Kasumi-1 (cell line): ENCODE measurements around the gene BCL3.
"Not testable (repeated sequence)": the region's sequence is repeated elsewhere in the genome, so short reads cannot be mapped to it uniquely, and the experiment has no call there.

Experiments
- DNase-seq, 2 experiments: peaks; one replicate each; lab custom pipeline; 2025; lab: John Stamatoyannopoulos, UW

The BCL3 gene

DNA sequence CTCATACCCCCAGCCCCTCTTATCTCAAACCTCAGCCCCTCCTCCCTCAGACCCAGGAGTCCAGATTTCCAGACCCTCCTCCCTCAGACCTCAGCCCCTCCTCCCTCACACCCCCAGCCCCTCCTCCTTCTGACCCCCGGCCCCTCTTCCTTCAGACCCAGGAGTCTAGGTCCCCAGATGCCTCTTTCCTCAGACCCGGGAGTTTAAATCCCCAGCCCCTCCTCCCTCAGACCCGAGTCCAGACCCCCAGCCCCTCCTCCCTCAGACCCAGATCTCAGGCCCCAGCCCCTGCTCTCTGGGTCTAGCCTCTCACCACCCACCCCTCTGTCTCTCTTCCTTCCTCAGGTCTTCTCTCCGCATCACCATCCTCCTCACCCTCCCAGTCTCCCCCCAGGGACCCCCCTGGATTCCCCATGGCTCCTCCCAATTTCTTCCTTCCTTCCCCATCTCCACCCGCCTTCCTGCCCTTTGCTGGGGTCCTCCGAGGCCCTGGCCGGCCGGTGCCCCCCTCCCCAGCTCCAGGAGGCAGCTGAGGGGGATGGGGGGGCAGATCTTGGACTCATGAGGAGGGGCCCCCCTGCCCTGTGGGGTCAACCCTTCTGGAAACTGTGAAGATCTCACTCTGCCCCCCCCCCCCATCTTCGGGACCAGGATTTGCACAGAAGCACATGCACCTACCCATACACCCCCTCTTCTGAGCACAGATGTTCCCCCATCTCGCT is 10.7 kb downstream of the BCL3 start:
- DNase-seq, result no peak

DNA sequence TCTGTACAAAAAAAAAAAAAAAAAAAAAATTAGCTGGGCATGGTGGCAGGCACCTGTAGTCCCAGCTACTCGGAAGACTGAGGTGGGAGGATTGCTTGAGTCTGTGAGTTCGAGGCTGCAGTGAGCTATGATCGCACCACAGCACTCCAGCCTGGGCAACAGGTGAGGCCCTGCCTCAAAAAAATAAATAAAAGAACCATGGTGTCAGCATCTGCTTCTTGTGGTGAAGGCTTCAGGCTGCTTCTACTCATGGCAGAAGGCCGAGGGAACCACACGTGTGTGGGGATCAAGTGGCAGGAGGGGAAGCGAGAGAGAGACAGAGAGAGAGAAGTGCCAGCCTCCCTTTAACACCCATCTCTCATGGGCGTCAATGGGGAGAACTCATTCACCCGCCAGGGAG is 13.5 kb downstream of the BCL3 start:
- DNase-seq, result no peak

DNA sequence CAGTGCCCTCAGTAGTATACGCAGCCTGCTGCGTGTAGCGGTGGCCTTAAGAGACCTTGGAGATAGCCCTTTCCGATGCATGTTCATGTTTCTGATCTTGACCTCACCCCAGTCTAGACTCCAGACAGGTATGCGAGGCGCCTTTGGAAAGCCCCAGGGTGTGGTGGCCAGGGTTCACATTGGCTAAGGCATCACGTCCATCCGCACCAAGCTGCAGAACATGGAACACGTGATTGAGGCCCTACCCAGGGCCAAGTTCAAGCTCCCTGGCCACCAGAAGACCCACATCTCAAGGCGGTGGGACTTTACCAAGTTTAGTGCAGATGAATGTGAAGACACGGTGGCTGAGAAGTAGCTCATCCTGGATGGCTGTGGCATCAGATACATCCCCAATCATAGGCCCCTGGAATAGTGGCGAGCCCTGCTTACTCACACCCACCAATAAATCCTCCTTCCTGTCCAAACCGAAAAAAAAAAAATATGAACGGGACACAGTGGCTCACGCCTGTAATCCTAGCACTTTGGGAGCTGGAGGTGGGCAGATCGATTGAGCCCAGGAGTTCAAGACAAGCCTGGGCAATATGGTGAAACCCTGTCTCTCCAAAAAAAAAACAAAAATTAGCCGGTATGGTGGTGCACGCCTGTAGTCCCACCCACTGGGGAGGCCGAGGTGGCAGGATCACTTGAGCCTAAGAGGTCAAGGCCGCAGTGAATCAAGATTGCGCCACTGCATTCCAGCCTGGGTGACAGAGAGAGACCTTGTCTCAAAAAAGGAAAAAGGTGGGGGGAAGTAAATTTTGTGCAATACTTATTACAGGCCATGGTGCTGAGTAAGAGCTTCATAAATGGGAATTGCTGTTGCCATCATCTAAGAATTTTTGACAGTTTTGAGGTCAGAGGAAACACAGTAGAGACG is 16.8 kb downstream of the BCL3 start:
- DNase-seq, result no peak

DNA sequence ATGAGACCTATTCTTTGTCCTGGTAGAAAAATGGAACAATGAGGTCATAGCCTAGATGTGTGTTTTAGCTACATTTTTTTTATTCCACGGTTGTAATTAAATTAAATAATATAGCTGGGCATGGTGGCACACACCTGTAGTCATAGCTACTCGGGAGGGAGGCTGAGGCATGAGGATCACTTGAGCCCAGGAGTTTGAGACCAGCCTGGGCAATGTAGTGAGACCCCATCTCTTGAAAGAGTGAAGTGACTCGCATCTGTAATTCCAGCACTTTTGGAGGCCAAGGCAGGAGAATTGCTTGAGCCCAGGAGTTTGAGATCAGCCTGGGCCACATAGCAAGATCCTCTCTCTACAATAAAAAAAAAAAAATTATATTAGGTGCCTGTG is 17.4 kb downstream of the BCL3 start:
- no peak for DNase-seq

DNA sequence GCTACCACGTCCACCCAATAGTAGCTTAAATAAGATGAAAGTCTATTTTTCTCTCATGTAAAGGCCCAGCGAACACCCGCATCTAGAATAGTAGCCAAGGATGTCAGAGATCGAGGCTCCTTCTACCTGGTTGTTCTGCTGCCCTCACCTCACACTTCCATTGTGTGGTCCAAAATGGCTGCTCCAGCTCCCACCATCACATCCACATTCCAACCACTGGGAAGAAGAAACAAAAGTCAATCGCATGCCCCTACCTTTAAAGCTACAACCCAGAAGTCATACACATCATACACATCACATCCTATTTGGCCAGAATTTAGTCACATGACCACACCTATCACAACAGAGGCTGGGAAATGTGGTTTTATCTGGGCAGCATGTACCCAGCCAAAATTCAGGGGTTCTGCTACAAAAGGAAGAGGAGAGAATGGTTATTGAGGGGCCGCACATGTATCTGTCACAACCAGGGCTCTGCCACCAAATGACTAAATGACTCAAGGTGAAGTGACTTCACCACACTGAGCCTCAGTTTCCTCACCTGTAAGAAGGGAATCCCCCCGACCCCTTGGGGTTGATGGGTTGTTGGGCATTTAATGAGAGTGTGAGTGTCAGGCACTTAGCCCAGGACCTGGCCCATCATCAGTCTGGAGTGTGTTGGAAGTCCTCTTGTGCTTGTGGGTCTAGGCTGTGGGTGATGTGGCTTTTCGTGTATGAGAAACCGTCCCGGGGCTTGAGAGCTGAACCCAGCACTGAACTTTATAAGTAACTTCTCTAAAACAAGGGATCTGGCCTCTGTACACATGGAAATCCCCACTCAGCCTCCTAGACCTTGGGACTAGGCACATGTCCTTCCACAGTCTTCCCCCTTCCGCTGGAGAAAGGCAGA is 19.0 kb downstream of the BCL3 start:
- DNase-seq, result no peak

DNA sequence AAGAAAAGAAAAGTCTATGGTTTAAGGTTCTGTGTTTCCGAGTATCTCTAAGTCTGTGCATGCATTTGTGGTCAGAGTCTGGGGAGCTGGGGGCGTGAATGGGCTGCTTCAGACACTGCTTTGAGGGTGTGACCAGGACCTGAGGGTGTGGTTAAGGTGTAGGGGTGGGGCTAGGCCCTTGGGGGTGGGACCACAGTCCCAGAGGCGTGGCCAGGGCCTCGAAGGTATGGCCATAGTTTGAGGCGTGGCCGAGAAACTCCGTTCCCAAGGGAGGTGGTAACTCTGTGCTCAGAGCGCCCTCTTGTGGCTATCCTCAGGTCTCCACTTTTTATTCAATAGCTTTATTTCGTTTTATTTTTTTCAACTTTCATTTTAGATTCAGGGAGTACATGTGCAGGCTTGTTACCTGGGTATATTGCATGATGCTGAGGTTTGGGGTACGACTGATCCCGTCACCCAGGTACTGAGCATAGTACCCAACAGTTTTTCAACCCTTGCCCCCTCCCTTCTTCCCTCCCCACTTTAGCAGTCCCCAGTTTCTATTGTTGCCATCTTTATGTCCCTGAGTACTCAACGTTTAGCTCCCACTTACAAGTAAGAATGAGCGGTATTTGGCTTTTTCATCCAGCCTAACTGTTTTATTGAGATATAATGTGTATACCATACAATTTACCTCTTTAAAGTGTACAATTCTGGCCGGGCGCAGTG is 22.2 kb downstream of the BCL3 start:
- DNase-seq, result peak; percentile 95

DNA sequence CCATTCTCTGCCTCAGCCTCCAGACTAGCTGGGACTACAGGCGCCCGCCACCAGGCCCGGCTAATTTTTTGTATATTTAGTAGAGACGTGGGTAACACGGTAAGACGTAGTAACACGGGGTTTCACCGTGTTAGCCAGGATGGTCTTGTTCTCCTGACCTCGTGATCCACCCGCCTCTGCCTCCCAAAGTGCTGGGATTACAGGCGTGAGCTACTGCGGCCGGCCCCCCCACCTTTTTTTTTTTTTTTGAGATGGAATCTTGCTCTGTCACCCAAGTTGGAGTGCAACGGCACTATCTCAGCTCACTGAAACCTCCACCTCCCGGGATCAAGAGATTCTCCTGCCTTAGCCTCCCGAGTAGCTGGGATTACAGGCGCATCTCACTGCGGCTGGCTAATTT is 23.6 kb downstream of the BCL3 start:
- not testable (repeated sequence) for DNase-seq

DNA sequence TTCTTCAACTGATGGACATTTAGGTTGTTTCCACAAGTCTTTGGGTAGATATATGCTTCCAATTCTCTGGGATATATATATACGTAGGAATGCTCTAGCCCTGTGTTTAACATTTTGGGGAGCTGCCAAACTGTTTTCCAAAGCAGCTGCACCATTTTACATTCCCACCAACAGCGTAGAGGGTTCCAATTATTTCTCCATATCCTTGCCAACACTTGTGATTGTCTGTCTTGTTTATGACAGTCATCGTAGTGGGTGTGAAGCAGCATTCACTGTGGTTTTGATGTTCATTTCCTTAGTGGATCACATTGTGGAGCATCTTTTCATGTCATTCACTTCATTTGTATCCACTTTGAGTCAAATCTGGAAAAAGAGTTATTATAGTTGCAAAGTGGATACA is 24.5 kb downstream of the BCL3 start:
- no peak for DNase-seq

DNA sequence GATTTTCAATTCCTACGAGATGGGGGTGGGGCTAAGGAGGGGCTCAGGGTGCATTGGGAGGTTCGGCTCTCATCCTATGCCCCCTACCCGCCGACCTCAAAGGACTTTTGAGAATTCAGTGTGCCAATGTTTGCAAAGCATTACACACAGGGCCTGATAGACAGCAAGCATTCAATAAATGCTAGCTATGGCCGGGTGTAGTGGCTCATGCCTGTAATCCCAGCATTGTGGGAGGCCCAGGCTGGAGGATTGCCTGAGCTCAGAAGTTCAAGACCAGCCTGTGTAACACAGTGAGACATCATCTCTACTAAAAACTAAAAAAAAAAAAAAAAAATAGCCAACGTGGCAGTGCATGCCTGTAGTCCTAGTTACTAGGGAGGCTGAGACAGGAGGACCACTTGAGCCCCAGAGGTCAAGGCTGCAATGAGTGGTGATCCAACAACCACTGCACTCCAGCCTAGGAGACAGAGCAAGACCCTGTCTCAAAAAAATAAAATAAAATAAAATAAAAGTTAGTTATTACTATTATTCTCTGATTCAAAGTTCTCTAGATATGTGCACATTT is 27.2 kb downstream of the BCL3 start:
- no peak for DNase-seq

DNA sequence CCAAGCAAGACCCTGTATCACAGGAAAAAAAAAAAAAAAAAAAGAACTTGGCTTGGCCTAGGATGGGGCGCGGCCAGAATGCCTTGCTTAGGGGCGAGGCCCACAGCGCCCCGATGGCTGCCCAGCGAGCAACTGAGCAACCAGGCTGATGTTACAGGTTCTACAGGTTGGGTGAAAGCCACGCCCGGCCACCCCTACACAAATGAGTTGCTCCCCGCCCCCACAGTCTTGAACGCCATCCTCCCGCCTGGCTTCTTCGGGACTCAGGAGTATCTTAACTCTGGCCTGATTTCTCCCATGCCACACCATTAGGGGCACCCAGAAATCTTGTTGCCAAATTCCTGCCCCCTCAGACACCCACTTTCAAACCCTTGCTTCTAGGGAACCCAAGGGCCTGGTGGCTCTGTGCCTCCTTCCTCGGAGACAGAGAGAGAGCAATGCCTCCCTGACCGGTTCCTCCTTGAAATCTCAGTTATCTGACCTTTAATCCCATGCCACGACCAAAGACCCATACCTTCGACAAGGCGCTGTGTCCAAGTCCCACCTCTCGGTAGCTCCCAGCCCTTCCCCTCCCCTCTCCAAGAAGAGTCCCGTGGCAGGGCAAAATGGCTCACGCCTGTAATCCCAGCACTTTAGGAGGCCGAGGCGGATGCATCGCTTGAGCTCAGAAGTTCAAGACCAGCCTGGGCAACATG is 28.0 kb downstream of the BCL3 start:
- no peak for DNase-seq

DNA sequence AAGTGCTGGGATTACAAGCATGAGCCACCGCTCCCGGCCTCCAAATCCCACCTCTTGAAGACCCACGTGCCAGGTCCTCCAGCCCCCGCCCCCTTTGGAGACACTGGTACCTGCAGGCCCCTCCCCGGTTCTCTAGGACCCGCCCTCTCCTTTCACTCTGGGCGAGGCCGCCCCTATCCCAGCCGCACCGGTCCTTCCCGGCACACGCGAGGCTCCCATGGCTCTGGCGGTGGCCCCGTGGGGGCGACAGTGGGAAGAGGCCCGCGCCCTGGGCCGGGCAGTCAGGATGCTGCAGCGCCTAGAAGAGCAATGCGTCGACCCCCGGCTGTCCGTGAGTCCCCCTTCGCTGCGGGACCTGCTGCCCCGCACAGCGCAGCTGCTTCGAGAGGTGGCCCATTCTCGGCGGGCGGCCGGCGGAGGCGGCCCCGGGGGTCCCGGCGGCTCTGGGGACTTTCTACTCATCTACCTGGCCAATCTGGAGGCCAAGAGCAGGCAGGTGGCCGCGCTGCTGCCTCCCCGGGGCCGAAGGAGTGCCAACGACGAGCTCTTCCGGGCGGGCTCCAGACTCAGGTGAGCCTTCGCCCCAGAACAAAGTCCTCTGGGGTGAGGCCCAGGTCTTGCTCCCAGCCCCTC is 29.3 kb downstream of the BCL3 start, which contains the start of gene CBLC:
TSS of gene CBLC (plus strand) at position 176 of the 633 bp plus-strand sequence. CDS start at position 218, 42 bp downstream.
- DNase-seq, result no peak

DNA sequence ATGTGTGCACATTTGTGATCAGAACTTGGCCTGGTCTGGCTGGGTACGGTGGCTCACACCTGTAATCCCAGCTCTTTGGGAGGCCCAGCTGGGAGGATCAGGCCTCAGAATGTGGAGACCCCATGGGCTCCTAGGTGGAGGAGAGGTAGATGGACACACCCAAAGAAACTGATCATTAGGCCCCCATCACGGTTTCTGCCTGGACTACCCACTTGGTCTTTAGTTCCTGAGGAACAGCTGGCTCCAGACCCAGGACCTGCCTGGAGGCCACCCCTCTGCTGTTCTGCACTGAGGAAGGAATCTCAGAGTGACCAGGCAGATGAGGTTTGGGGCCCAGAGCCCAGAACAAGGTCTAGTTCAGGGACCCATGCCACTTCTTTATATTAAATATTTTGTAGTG is 30.6 kb downstream of the BCL3 start:
- DNase-seq, result no peak

DNA sequence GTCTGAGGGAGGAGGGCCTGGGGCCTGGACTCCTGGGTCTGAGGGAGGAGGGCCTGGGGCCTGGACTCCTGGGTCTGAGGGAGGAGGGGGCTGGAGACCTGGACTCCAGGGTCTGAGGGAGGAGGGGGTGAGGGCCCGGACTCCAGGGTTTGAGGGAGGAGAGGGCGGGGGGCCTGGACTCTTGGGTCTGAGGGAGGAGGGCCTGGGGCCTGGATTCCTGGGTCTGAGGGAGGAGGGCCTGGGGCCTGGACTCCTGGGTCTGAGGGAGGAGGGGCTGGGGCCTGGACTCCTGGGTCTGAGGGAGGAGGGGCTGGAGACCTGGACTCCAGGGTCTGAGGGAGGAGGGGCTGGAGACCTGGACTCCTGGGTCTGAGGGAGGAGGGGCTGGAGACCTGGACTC is 33.2 kb downstream of the BCL3 start:
- not testable (repeated sequence) for DNase-seq

DNA sequence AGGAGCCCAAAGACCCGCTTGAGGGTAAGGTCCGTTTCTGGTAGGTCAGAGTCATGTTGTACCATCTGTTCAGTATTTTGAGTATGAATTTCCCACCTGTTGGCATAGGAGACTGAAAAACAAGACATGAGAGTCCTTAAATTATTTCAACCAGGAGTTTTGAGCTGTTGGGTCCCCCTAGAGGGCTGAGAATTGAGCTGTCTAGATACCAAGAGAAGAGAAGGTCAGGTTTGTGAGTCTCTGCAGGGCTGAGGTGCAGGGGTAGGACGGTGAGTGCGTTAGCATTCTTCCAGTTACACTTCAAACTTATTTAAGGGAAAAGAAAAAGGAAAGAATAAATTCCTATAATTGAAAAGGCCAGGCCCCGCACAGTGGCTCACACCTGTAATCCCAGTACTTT is 34.2 kb downstream of the BCL3 start:
- no peak for DNase-seq

DNA sequence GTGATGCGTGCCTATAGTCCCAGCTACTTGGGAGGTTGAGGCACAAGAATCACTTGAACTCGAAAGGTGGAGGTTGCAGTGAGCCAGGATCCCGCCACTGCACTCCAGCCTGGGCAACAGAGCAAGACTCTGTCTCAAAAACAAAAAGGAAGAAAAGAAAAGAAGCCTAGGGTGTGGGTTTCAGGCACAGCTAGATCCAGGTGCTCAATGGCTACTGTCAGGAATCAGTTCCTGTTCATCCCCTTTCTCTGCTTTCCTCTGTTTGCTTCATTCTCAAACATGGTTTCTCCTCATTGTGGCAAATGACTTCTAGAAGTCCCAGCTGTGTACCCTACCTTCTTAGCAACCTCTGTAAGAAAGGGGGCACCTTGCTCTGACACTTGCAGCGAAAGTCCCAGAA is 35.0 kb downstream of the BCL3 start:
- DNase-seq, result no peak

DNA sequence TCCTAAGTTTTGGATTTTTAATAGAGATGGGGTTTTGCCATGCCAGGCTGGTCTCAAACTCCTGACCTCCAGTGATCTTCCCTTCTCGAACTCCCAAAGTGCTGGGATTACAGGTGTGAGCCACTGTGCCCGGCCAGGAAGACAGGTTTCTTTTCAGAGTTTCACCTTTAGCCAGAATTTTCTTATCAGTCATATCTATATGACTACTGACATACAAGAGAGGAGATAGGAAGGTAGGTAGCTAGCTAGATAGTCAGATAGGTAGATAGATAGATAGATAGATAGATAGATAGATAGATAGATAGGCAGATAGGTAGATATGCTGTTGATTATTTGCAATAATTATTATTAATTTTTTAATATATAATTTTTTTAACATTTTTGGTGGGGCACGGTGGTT is 36.8 kb downstream of the BCL3 start:
- no peak for DNase-seq

DNA sequence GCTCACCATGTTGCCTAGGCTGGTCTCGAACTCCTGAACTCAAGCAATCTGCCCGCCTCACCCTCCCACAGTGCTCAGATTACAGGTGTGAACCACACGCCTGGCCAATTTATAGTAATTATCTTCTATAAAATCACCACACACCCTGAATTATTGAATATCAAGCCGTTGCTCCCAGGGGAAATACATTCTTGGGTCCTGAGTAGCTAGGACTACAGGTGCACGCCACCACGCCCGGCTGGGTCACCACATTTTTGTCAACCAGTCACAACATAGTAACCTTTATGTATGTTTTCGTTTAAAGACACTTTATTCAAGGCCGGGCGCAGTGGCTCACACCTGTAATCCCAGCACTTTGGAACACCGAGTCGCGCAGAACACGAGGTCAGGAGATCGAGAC is 37.5 kb downstream of the BCL3 start:
- DNase-seq, result no peak

DNA sequence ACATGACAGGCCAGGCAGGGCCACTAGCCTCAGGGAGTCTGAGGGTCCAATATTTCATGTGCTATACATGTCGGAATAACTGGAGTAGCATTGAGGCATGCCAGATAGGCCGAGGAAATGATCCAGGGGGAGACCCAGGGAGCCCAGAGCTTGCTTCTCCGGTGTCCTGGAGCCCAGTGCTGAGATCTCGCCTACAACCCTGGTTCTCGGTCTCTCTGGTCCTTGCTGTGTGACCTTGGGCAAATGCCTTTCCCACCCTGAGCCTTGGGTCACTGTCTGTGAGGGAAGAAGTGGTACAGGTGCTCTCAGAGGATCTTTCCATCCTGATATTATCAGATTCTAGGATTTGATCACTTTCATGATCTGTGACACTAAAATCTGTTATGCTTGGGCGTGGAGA is 40.5 kb downstream of the BCL3 start:
- DNase-seq, result no peak

DNA sequence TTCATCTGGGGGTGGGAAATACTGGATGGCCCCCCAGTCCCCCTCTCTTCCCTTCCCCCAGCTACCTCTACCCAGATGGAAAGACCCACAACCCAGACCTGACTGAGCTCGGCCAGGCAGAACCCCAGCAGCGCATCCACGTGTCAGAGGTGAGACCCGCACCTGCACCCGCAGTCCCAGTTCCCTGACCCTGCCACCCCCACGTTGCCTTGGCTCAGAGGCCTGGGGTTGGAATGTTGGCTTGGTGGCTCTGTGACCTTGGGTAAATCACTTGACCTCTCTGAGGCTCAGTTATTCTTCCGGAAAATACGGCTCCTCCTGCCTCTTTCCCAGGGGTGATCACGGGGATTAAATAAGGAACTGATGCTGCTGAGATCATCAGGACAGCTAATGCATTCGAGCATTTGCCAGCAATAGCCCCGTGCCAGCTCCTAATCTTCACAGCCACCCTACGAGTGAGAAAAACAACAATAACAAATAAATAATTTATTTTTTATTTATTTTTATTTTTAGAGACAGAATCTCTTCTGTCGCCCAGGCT is 41.5 kb downstream of the BCL3 start:
- DNase-seq, result peak; percentile 56 to 61

DNA sequence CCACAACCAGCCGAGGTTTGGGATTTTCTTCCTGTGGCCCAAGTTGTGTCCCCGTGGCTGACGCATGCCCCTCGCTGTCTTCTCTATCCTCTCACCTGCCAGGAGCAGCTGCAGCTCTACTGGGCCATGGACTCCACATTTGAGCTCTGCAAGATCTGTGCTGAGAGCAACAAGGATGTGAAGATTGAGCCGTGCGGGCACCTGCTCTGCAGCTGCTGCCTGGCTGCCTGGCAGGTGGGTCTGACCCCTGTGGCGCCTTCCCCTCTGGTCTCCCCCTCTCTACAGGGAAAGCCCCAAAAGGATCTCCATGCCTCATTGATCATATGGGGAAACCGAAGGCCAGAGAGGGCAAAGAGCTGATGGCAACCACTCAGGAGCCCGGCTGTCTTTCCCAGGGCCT is 43.8 kb downstream of the BCL3 start:
- no peak for DNase-seq
